ENCODE measurements around the gene SMIM23. TPM values are rescaled to one million over a fixed set of nuclear protein-coding genes. Genes with fewer than 3 reads are reported as not detected.

SMIM23 gene
- total and polyA plus RNA-seq, 2 donors (not counting 3 experiments of a cell fraction or from before 2014, with no cell fraction given), result not detected

GRCh38 chr5:171776213-171776612, 9.4 kb upstream of the SMIM23 start:
- Histone ChIP-seq H2AFZ (ENCODE audit: low read depth, low read length) (no peak overlapping the region), H3K4me3 (replicated peaks in 1 of 3; ENCODE audit: insufficient read depth in 1 of 3, low read depth in 1 of 3, low read length in 3 of 3) (no peak overlapping the region), H3K27me3 (ENCODE audit: control insufficient read depth in 2 of 2, insufficient read depth in 2 of 2, low read length in 2 of 2) (peaks cover 8% of the 10 kb centered on the region in 2 experiments), H3K36me3 (ENCODE audit: control insufficient read depth in 2 of 2, extremely low read depth in 1 of 2, insufficient read depth in 2 of 2, low read length in 2 of 2) (no peaks in the 10 kb centered on the region), H3K9ac (replicated peaks; ENCODE audit: extremely low read depth, insufficient read depth, low read length) (no peak overlapping the region), H3K79me2 (ENCODE audit: control insufficient read depth, insufficient read depth, low read length) (no peaks in the 10 kb centered on the region), H3K9me3 (replicated peaks; ENCODE audit: control insufficient read depth, insufficient read depth, low read length) (no peaks in the 10 kb centered on the region), H3K4me2 (ENCODE audit: insufficient read depth, low read length) (no peak overlapping the region), H3K9me1 (replicated peaks; ENCODE audit: control insufficient read depth, extremely low read depth, insufficient read depth, low read length) (no peaks in the 10 kb centered on the region), H4K20me1 (replicated peaks; ENCODE audit: control insufficient read depth, extremely low read depth, insufficient read depth, low read length) (no peaks in the 10 kb centered on the region), H3K27ac (ENCODE audit: insufficient read depth, low read depth, low read length) (no peak overlapping the region), H3K4me1 (ENCODE audit: control insufficient read depth, extremely low read depth, insufficient read depth, low read length) (no peaks in the 10 kb centered on the region)
- intact Hi-C loops (cut with micrococcal nuclease) (no loop called here), dilution Hi-C loops (cut with MboI; ENCODE audit: extremely low pct_ligation_motif_present, low sequenced_read_pairs) (no loop called here)
- CTCF ChIA-PET, result no interaction called here
- BruUV-seq (replicated peaks), result no TSS peak
- FAIRE-seq (no peak), DNase-seq (ENCODE audit: low read depth, low spot score) (peak; percentile 8)
- TF ChIP-seq JUN (IDR thresholded peaks at IDR 0.05; ENCODE audit: borderline replicate concordance, insufficient read depth, insufficient read length, low read depth), result no peak
- no peak for TF ChIP-seq CTCF (IDR thresholded peaks at IDR 0.05; ENCODE audit: extremely low read depth in 1 of 2, insufficient read depth in 1 of 2, low read depth in 1 of 2, low read length in 2 of 2)
- no peak for TF ChIP-seq POLR2AphosphoS5 (IDR thresholded peaks at IDR 0.05; ENCODE audit: insufficient read depth, low read depth, low read length)
- no peak for TF ChIP-seq MAX (IDR thresholded peaks at IDR 0.05; ENCODE audit: insufficient read depth, insufficient read length)
- no peak for TF ChIP-seq MYC (IDR thresholded peaks at IDR 0.05; ENCODE audit: low read depth, low read length)
- no peak for TF ChIP-seq GATA2 (IDR thresholded peaks at IDR 0.05; ENCODE audit: insufficient read depth, insufficient read length, low read depth, low read length)
- POLR2A ChIA-PET, result no interaction called here
